ENCODE measurements around the gene ZBTB45.
A peak's percentile ranks its signal among the peaks of the same experiment; 100 is the strongest.
"Not testable (repeated sequence)": the region's sequence is repeated elsewhere in the genome, so short reads cannot be mapped to it uniquely, and the experiment has no call there.

Gene ZBTB45

GRCh38 chr19:58480481-58480830 is 39.2 kb downstream of the ZBTB45 start:
- no peak overlapping the region for H3K4me3 Mint-ChIP-seq
- no peak for DNase-seq (ENCODE audit: low spot score in 2 of 2)
- H3K36me3 Mint-ChIP-seq = peaks cover 23% of the 10 kb centered on the region

GRCh38 chr19:58479736-58480480 is 39.7 kb downstream of the ZBTB45 start:
- no peak overlapping the region for H3K4me3 Mint-ChIP-seq
- H3K36me3 Mint-ChIP-seq = peaks cover 28% of the 10 kb centered on the region
- no peak for DNase-seq (ENCODE audit: low spot score in 2 of 2)
- H3K27ac Mint-ChIP-seq = no peak overlapping the region
- peaks cover 17% of the 10 kb centered on the region for H3K4me1 Mint-ChIP-seq
- H3K9me3 Mint-ChIP-seq = no peaks in the 10 kb centered on the region
- ATAC-seq = no peak

More at GRCh38 chr19:58480481-58480830, 39.2 kb downstream of the ZBTB45 start:
- peaks cover 12% of the 10 kb centered on the region for H3K4me1 Mint-ChIP-seq
- ATAC-seq = no peak
- no peaks in the 10 kb centered on the region for H3K9me3 Mint-ChIP-seq
- no peak overlapping the region for H3K27ac Mint-ChIP-seq

GRCh38 chr19:58479303-58479702 is 40.3 kb downstream of the ZBTB45 start:
- Mint-ChIP-seq H3K36me3 (peaks cover 33% of the 10 kb centered on the region), H3K4me1 (peaks cover 23% of the 10 kb centered on the region), H3K9me3 (no peaks in the 10 kb centered on the region), H3K27ac (peak overlapping the region; percentile 14), H3K4me3 (no peak overlapping the region)
- ATAC-seq = no peak
- DNase-seq (ENCODE audit: low spot score in 2 of 2) = no peak

- no peak for ATAC-seq
- peaks cover 47% of the 10 kb centered on the region for H3K36me3 Mint-ChIP-seq
- DNase-seq (ENCODE audit: low spot score in 2 of 2) = no peak
- peak overlapping the region; percentile 96 for H3K27ac Mint-ChIP-seq
- no peak overlapping the region for H3K4me3 Mint-ChIP-seq
- H3K9me3 Mint-ChIP-seq = no peaks in the 10 kb centered on the region
- H3K4me1 Mint-ChIP-seq = peaks cover 23% of the 10 kb centered on the region
These were observed 41.7 kb downstream of the ZBTB45 start for GRCh38 chr19:58477871-58478270.

GRCh38 chr19:58477130-58477529 is 42.5 kb downstream of the ZBTB45 start:
- H3K36me3 Mint-ChIP-seq = peaks cover 54% of the 10 kb centered on the region
- peak overlapping the region; percentile 80 for H3K4me3 Mint-ChIP-seq
- peaks cover 23% of the 10 kb centered on the region for H3K4me1 Mint-ChIP-seq
- ATAC-seq (no peak), DNase-seq (ENCODE audit: low spot score in 2 of 2) (no peak)
- H3K9me3 Mint-ChIP-seq = no peaks in the 10 kb centered on the region
- peak overlapping the region; percentile 96 for H3K27ac Mint-ChIP-seq

- Mint-ChIP-seq H3K36me3 (peaks cover 60% of the 10 kb centered on the region), H3K27ac (peak overlapping the region; percentile 96), H3K9me3 (no peaks in the 10 kb centered on the region), H3K4me3 (peak overlapping the region; percentile 80), H3K4me1 (peaks cover 23% of the 10 kb centered on the region)
- ATAC-seq (peak; percentile 1), DNase-seq (ENCODE audit: low spot score in 2 of 2) (no peak)
These were observed 43.1 kb downstream of the ZBTB45 start for GRCh38 chr19:58476498-58477015.

- peak; percentile 87 to 97 for DNase-seq (ENCODE audit: low spot score in 2 of 2)
- Mint-ChIP-seq H3K4me1 (peaks cover 23% of the 10 kb centered on the region), H3K36me3 (peaks cover 63% of the 10 kb centered on the region), H3K9me3 (no peaks in the 10 kb centered on the region), H3K27ac (peak within 1 kb of the TSS; percentile 96), H3K4me3 (peak within 1 kb of the TSS; percentile 80)
- peak; percentile 91 for ATAC-seq
These were observed 43.7 kb downstream of the ZBTB45 start, which contains the start of gene ZNF446 for GRCh38 chr19:58475714-58476497. TSS of gene ZNF446 (plus strand) at chr19:58476352. CDS start at chr19:58477219, 867 bp downstream.

GRCh38 chr19:58474997-58475713 is 44.5 kb downstream of the ZBTB45 start:
- peak overlapping the region; percentile 96 for H3K27ac Mint-ChIP-seq
- peak overlapping the region; percentile 80 for H3K4me3 Mint-ChIP-seq
- peaks cover 23% of the 10 kb centered on the region for H3K4me1 Mint-ChIP-seq
- H3K36me3 Mint-ChIP-seq = peaks cover 71% of the 10 kb centered on the region
- H3K9me3 Mint-ChIP-seq = no peaks in the 10 kb centered on the region
- DNase-seq (ENCODE audit: low spot score in 2 of 2) (no peak), ATAC-seq (peak; percentile 29)

GRCh38 chr19:58474291-58474996 is 45.2 kb downstream of the ZBTB45 start:
- peaks cover 76% of the 10 kb centered on the region for H3K36me3 Mint-ChIP-seq
- ATAC-seq = no peak
- no peak for DNase-seq (ENCODE audit: low spot score in 2 of 2)
- H3K4me1 Mint-ChIP-seq = peaks cover 23% of the 10 kb centered on the region
- peak overlapping the region; percentile 64 for H3K27ac Mint-ChIP-seq
- H3K9me3 Mint-ChIP-seq = no peaks in the 10 kb centered on the region
- peak overlapping the region; percentile 80 for H3K4me3 Mint-ChIP-seq

- H3K36me3 Mint-ChIP-seq = peaks cover 71% of the 10 kb centered on the region
- H3K27ac Mint-ChIP-seq = peak overlapping the region; percentile 64
- H3K9me3 Mint-ChIP-seq = no peaks in the 10 kb centered on the region
- H3K4me3 Mint-ChIP-seq = peak overlapping the region; percentile 80
- H3K4me1 Mint-ChIP-seq = peaks cover 24% of the 10 kb centered on the region
- DNase-seq (ENCODE audit: low spot score in 2 of 2) = no peak
- ATAC-seq = no peak
These were observed 45.8 kb downstream of the ZBTB45 start for GRCh38 chr19:58473775-58474174.

- DNase-seq (ENCODE audit: low spot score in 2 of 2) (no peak), ATAC-seq (no peak)
- Mint-ChIP-seq H3K9me3 (no peaks in the 10 kb centered on the region), H3K4me3 (no peak overlapping the region), H3K27ac (no peak overlapping the region), H3K4me1 (peaks cover 36% of the 10 kb centered on the region), H3K36me3 (peaks cover 69% of the 10 kb centered on the region)
These were observed 47.9 kb downstream of the ZBTB45 start for GRCh38 chr19:58471736-58472135.

- ATAC-seq; H3K9me3 Mint-ChIP-seq; DNase-seq (ENCODE audit: low spot score in 2 of 2); H3K27ac Mint-ChIP-seq; H3K4me3 Mint-ChIP-seq: not testable (repeated sequence)
- peaks cover 64% of the 10 kb centered on the region for H3K36me3 Mint-ChIP-seq
- H3K4me1 Mint-ChIP-seq = peaks cover 39% of the 10 kb centered on the region
These were observed 48.6 kb downstream of the ZBTB45 start for GRCh38 chr19:58470837-58471543.

GRCh38 chr19:58469241-58470013 is 50.2 kb downstream of the ZBTB45 start:
- H3K9me3 Mint-ChIP-seq = no peaks in the 10 kb centered on the region
- no peak overlapping the region for H3K27ac Mint-ChIP-seq
- H3K4me1 Mint-ChIP-seq = peaks cover 25% of the 10 kb centered on the region
- H3K36me3 Mint-ChIP-seq = peaks cover 51% of the 10 kb centered on the region
- no peak for ATAC-seq
- no peak for DNase-seq (ENCODE audit: low spot score in 2 of 2)
- peak overlapping the region; percentile 87 for H3K4me3 Mint-ChIP-seq
